ENCODE data around the gene NCOA7. TPM values are rescaled to one million over a fixed set of nuclear protein-coding genes. Genes with fewer than 3 reads are reported as not detected.

NCOA7 gene
- total RNA-seq, 2 experiments from 2014 or later = 42.3 to 43.4 TPM

DNA sequence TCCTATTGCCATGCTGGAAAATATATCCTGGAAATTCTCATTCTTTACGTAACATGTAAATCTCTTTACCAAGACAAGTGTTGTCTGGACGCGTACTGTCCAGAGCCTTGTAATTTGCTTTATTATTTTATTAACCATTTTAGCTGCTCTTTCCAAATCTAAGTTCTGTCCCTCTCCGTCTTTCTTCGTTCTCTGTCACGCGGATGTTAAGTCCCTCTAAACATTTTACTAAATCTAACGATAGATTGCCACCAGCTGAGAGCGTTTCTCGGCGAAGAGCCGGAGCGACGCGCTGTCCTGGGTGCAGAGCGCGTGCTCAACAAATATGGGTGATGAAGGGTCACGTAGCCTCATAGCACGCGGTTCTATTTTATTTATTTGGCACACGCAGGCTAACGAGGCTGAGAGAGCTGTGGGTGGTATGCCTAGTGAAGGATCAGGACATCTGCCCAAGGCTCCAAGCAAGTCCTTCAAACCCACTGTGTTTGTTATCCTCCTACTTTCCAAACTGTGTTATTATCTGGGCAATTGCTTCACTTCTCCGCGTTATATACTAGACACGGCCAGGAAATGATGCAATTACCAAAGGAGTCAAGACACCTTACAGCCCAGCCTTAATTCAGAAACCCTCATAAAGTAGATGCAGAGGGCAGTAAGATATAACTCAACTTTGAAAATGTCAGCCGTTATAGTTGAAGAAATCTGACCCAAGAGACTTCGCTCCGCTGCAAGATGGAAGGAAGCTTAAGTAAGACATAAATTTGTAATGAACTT is 10.0 kb upstream of the NCOA7 start:
- ChIA-PET POLR2A (interaction anchor here (0.7 to 2.6 kb wide), 15 partner anchors 10 to 481 kb away, joined by 3 to 101 read pairs (median 5); partner anchors contain the start of genes HDDC2, HEY2, HINT3 and NCOA7), CTCF (interaction anchor here (0.9 to 3.9 kb wide), 14 partner anchors 10 to 479 kb away, joined by 3 to 93 read pairs (median 6); partner anchors contain the start of genes HDDC2, HINT3, NCOA7 and TRMT11)
- Mint-ChIP-seq H3K27me3 (no peaks in the 10 kb centered on the region), H3K4me3 (no peak overlapping the region), H3K4me1 (ENCODE audit: low read depth) (peaks cover 14% of the 10 kb centered on the region), H3K36me3 (peaks cover under 1% of the 10 kb centered on the region), H3K27ac (no peak overlapping the region), H3K9me3 (no peaks in the 10 kb centered on the region)
- DNase-seq = peak; percentile 61
- intact Hi-C loops (cut with micrococcal nuclease) = loop anchor here (1.0 to 5.0 kb wide), 9 partner anchors 10 to 1487 kb away; partner anchors contain the start of genes HEY2, HINT3, NCOA7 and RNF146

DNA sequence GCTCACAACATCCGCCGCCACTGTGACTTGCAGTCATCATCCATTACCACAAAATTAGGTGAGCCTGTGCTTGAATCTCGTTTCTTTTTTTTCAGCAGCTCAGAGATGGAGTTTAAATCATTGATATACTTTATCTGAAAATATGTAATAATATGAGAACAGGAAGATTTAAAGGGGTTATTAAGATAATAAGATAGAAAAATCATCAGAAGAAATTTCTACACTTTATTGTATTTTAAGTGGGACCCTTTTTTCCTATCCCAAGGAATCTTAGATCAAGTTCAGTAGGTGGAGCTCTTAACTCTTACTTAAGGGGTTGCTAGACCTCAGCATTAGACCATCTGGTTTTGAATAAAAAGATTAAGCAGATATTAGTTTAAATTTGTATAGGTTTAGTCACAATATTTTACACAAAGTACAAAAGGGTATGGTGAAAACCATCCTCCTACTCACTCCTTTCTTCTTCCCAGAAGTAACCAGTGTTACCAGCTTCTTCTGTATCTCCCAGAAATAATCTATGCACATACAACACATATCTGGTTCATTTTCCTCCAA is 9.4 kb upstream of the NCOA7 start:
- intact Hi-C loops (cut with micrococcal nuclease) = loop anchor here (1.0 to 5.0 kb wide), 6 partner anchors 9 to 1486 kb away; partner anchors contain the start of genes NCOA7 and RNF146
- no peak overlapping the region for H3K27ac Mint-ChIP-seq
- H3K9me3 Mint-ChIP-seq = no peaks in the 10 kb centered on the region
- H3K4me1 Mint-ChIP-seq (ENCODE audit: low read depth) = peaks cover 14% of the 10 kb centered on the region
- ChIA-PET CTCF (interaction anchor here (0.7 to 3.9 kb wide), 15 partner anchors 9 to 480 kb away, joined by 3 to 93 read pairs (median 4); partner anchors contain the start of genes HDDC2, HINT3, NCOA7 and TRMT11), POLR2A (interaction anchor here (0.7 to 2.6 kb wide), 14 partner anchors 9 to 479 kb away, joined by 3 to 101 read pairs (median 6); partner anchors contain the start of genes HDDC2, HEY2, HINT3 and NCOA7)
- H3K36me3 Mint-ChIP-seq = peaks cover 6% of the 10 kb centered on the region
- DNase-seq = peak; percentile 73
- H3K27me3 Mint-ChIP-seq = no peaks in the 10 kb centered on the region
- no peak overlapping the region for H3K4me3 Mint-ChIP-seq

DNA sequence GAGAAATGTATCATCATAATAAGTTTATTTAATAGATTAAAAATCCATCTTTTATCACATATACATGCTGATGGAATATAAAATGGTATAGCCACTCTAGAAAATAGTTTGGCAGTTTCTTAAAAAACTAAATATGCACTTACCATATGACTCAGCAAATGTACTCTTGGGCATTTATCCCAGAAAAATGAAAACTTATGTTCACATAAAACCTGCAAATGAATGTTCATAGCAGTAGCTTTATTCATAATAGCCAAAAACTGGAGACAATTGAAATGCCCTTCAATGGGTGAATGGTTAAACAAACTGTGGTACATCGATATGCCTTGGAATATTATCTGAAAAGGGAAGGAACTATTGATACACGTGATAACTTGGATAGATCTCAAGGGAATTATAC is 6.4 kb upstream of the NCOA7 start:
- DNase-seq = no peak
- Mint-ChIP-seq H3K27me3 (no peaks in the 10 kb centered on the region), H3K9me3 (no peaks in the 10 kb centered on the region), H3K4me1 (ENCODE audit: low read depth) (peaks cover 22% of the 10 kb centered on the region), H3K4me3 (no peak overlapping the region), H3K36me3 (peaks cover 15% of the 10 kb centered on the region), H3K27ac (no peak overlapping the region)
- POLR2A ChIA-PET = interaction anchor here (0.5 kb wide), 1 partner anchor 1218 kb away, joined by 5 read pairs; no protein-coding TSS in a partner anchor
- intact Hi-C loops (cut with micrococcal nuclease) = loop anchor here (5.0 kb wide), 1 partner anchor 1483 kb away; the partner anchor contains the start of gene RNF146
- CTCF ChIA-PET = interaction anchor here (0.9 to 4.5 kb wide), 4 partner anchors 122 to 190 kb away, joined by 3 to 26 read pairs (median 3); partner anchors contain the start of gene HINT3

DNA sequence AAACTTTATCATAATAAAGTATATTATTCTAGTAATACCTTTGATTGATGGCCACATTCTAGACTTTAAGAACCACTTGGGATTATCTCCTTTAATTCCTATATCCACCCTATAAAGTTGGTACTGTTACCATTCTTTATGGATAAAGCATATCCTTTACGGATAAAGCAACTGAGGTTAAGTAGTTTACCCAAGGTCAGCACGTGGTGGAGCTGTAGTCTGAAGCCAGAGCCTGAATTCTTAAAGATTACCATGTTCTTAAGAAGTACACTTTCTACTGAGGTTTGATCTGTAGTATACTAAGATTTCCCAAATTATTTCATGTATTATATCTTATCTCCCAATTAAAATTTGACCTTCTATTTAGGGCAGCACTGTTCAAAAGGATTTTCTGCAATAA is 3.0 kb upstream of the NCOA7 start:
- Mint-ChIP-seq H3K4me1 (ENCODE audit: low read depth) (peaks cover 39% of the 10 kb centered on the region), H3K27ac (peak overlapping the region; percentile 28), H3K9me3 (no peaks in the 10 kb centered on the region), H3K27me3 (no peaks in the 10 kb centered on the region), H3K36me3 (peaks cover 15% of the 10 kb centered on the region), H3K4me3 (no peak overlapping the region)
- intact Hi-C loops (cut with micrococcal nuclease) = no loop called here
- CTCF ChIA-PET = interaction anchor here (0.8 to 1.4 kb wide), 3 partner anchors 114 to 187 kb away, joined by 3 to 7 read pairs (median 4); partner anchors contain the start of gene HINT3
- DNase-seq = no peak
- POLR2A ChIA-PET = interaction anchor here (0.7 kb wide), 1 partner anchor 140 kb away, joined by 3 read pairs; no protein-coding TSS in a partner anchor

DNA sequence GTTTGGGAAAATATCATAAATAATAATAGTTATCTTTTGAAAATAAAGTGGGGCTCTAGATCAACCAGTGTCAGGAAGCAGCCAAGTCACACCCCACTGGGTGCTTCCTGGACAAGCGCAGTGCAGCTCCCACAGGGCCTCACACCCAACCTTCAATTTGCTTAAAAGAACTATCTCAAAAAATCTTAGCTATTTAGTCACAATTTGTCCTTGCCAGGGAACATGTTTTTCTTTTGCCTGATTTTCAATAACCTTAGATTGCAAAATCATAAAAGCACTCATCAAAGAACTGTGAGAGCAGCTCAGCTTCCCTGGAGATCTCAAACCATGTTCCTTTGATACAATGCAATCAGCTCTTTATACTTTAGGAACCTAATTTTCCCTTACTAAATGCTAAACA is 1.6 kb upstream of the NCOA7 start:
- H3K4me3 Mint-ChIP-seq = peak overlapping the region; percentile 82

DNA sequence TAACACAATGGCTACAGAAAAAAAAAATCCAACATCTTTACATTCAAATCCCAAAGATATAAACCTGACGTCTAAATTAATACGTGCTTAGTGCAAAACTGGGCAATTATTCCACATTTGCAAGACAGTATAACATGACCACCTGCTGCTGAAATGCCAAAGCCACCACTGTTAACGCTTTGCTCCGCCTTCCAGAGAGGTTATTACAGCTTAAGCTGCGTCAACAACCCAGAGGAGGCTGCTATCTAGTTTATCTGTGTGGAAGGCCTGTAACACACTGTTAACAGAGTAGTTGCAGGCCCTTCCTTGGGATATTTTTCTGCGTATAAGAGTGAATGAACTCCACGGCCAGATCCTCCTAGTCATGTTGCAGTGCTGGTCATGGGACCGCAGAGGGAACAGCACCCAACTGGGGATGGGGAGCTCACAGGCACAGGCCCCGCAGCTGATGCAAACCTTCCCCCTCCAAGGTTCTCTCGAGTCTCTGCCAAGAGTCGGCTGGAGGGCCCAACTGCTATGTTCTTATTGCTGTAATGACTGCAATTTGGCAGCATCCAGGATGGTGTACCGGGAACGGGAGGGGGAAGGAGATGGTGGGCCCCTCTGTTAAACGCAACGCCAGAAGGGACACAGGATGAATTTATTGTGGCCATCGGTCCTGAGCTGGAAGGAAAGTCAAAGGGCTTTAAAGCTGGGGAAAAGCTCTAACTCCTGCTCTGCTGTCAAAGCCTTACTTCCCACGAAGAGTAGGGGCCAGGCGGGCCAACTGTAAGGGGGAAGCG is 993 bp upstream of the NCOA7 start:
- CTCF ChIA-PET = interaction anchor here (0.7 to 6.0 kb wide), 22 partner anchors 8 to 1477 kb away, joined by 3 to 106 read pairs (median 6); partner anchors contain the start of genes HDDC2, HINT3, RNF146 and TRMT11

More for the DNA sequence above, 1.6 kb upstream of the NCOA7 start:
- intact Hi-C loops (cut with micrococcal nuclease) = loop anchor here (1.0 kb wide), 1 partner anchor 167 kb away; the partner anchor contains the start of gene HINT3
- POLR2A ChIA-PET = interaction anchor here (2.1 to 3.7 kb wide), 4 partner anchors 8 to 197 kb away, joined by 12 to 101 read pairs (median 28); partner anchors contain the start of genes HINT3 and TRMT11
- peak overlapping the region; percentile 96 for H3K27ac Mint-ChIP-seq
- CTCF ChIA-PET = interaction anchor here (0.7 to 6.0 kb wide), 12 partner anchors 8 to 488 kb away, joined by 3 to 106 read pairs (median 7); partner anchors contain the start of genes HDDC2 and HINT3
- H3K27me3 Mint-ChIP-seq = no peaks in the 10 kb centered on the region
- H3K9me3 Mint-ChIP-seq = no peaks in the 10 kb centered on the region
- peaks cover 15% of the 10 kb centered on the region for H3K36me3 Mint-ChIP-seq
- no peak for DNase-seq
- H3K4me1 Mint-ChIP-seq (ENCODE audit: low read depth) = peaks cover 48% of the 10 kb centered on the region

GRCh38 chr6:125791151-125791819 is 525 bp downstream of the NCOA7 start:
- DNase-seq = peak; percentile 62
- intact Hi-C loops (cut with micrococcal nuclease) = loop anchor here (2.0 to 10.0 kb wide), 2 partner anchors 42 to 1504 kb away; no protein-coding TSS in a partner anchor
- Mint-ChIP-seq H3K27ac (peak overlapping the region; percentile 78), H3K27me3 (no peaks in the 10 kb centered on the region), H3K9me3 (no peaks in the 10 kb centered on the region), H3K4me3 (peak overlapping the region; percentile 86), H3K36me3 (peaks cover 9% of the 10 kb centered on the region), H3K4me1 (ENCODE audit: low read depth) (peaks cover 58% of the 10 kb centered on the region)
- ChIA-PET POLR2A (interaction anchor here (0.6 to 3.7 kb wide), 9 partner anchors 10 to 490 kb away, joined by 3 to 101 read pairs (median 6); partner anchors contain the start of genes HDDC2, HINT3 and TRMT11), CTCF (interaction anchor here (0.8 to 6.0 kb wide), 30 partner anchors 10 to 491 kb away, joined by 3 to 106 read pairs (median 5); partner anchors contain the start of genes HDDC2, HINT3 and TRMT11)

More for the DNA sequence above, 993 bp upstream of the NCOA7 start:
- intact Hi-C loops (cut with micrococcal nuclease) = loop anchor here (1.0 to 10.0 kb wide), 4 partner anchors 8 to 1505 kb away; partner anchors contain the start of gene HINT3
- POLR2A ChIA-PET = interaction anchor here (0.8 to 3.7 kb wide), 11 partner anchors 8 to 488 kb away, joined by 3 to 101 read pairs (median 6); partner anchors contain the start of genes HDDC2, HINT3 and TRMT11
- H3K9me3 Mint-ChIP-seq = no peaks in the 10 kb centered on the region
- peaks cover 48% of the 10 kb centered on the region for H3K4me1 Mint-ChIP-seq (ENCODE audit: low read depth)
- H3K36me3 Mint-ChIP-seq = peaks cover 15% of the 10 kb centered on the region
- H3K4me3 Mint-ChIP-seq = peak overlapping the region; percentile 82
- DNase-seq = peak; percentile 64
- H3K27me3 Mint-ChIP-seq = no peaks in the 10 kb centered on the region
- H3K27ac Mint-ChIP-seq = peak overlapping the region; percentile 96

DNA sequence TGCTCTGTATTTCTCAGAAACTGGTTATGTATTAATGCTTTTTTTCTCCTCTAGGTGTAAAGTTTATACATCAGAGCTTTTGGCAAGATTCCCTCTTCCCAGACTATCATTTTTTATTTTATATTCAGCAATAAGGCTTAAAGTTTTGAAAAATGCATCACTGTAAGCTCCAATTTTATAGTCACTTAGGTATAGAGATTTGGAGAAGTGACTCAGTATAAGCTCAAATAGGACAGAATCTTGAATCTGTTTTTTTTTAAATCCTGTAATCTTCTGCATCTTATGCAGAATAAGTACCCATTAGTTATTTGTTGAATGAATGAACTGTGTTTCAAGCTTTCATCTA is 1.0 kb downstream of the NCOA7 start:
- H3K36me3 Mint-ChIP-seq = peaks cover 8% of the 10 kb centered on the region
- intact Hi-C loops (cut with micrococcal nuclease) = loop anchor here (1.0 to 10.0 kb wide), 3 partner anchors 41 to 1503 kb away; no protein-coding TSS in a partner anchor
- H3K27me3 Mint-ChIP-seq = no peaks in the 10 kb centered on the region
- no peak for DNase-seq
- ChIA-PET CTCF (interaction anchor here (0.7 to 6.0 kb wide), 22 partner anchors 10 to 491 kb away, joined by 3 to 106 read pairs (median 6); partner anchors contain the start of genes HDDC2, HINT3 and TRMT11), POLR2A (interaction anchor here (3.5 to 3.7 kb wide), 3 partner anchors 10 to 194 kb away, joined by 25 to 101 read pairs (median 32); partner anchors contain the start of genes HINT3 and TRMT11)
- peak overlapping the region; percentile 86 for H3K4me3 Mint-ChIP-seq
- H3K27ac Mint-ChIP-seq = peak overlapping the region; percentile 78
- H3K9me3 Mint-ChIP-seq = no peaks in the 10 kb centered on the region
- peaks cover 58% of the 10 kb centered on the region for H3K4me1 Mint-ChIP-seq (ENCODE audit: low read depth)

- Mint-ChIP-seq H3K4me3 (peak overlapping the region; percentile 86), H3K27ac (no peak overlapping the region), H3K9me3 (no peaks in the 10 kb centered on the region), H3K4me1 (ENCODE audit: low read depth) (peaks cover 58% of the 10 kb centered on the region), H3K27me3 (no peaks in the 10 kb centered on the region), H3K36me3 (peaks cover 6% of the 10 kb centered on the region)
- ChIA-PET POLR2A (interaction anchor here (3.5 to 3.7 kb wide), 3 partner anchors 11 to 194 kb away, joined by 25 to 101 read pairs (median 32); partner anchors contain the start of genes HINT3 and TRMT11), CTCF (interaction anchor here (0.7 to 6.0 kb wide), 18 partner anchors 10 to 491 kb away, joined by 3 to 106 read pairs (median 8); partner anchors contain the start of genes HDDC2, HINT3 and TRMT11)
- intact Hi-C loops (cut with micrococcal nuclease) = loop anchor here (1.0 to 10.0 kb wide), 2 partner anchors 127 to 1503 kb away; no protein-coding TSS in a partner anchor
- no peak for DNase-seq
Measured at GRCh38 chr6:125792172-125792571, 1.4 kb downstream of the NCOA7 start.

- CTCF ChIA-PET = interaction anchor here (0.8 to 6.0 kb wide), 8 partner anchors 11 to 181 kb away, joined by 3 to 106 read pairs (median 9); partner anchors contain the start of gene HINT3
- Mint-ChIP-seq H3K27me3 (no peaks in the 10 kb centered on the region), H3K27ac (no peak overlapping the region), H3K36me3 (peaks cover 6% of the 10 kb centered on the region), H3K9me3 (no peaks in the 10 kb centered on the region), H3K4me3 (peak overlapping the region; percentile 43), H3K4me1 (ENCODE audit: low read depth) (peaks cover 61% of the 10 kb centered on the region)
- POLR2A ChIA-PET = interaction anchor here (1.8 kb wide), 1 partner anchor 12 kb away, joined by 7 read pairs; no protein-coding TSS in a partner anchor
- intact Hi-C loops (cut with micrococcal nuclease) = loop anchor here (1.0 to 10.0 kb wide), 2 partner anchors 127 to 1502 kb away; no protein-coding TSS in a partner anchor
- DNase-seq = no peak
Measured at GRCh38 chr6:125792680-125793079, 1.9 kb downstream of the NCOA7 start.
